Endodermal cell (in vitro differentiated cells): Measurements from ENCODE around the gene ATP2A1. TPM values are rescaled to one million over a fixed set of nuclear protein-coding genes. Genes with fewer than 3 reads are reported as not detected.

Experiments
- DNase-seq: peaks from one replicate; pipeline ENCODE4 v3.0.0-alpha.2; 2017
- H3K27ac ChIP-seq: 2 replicates; pipeline ENCODE4 v1.5.1; 2013; ENCODE audit warnings: mild to moderate bottlenecking, low read depth, low read length, moderate library complexity
- H3K27me3 ChIP-seq: 2 replicates; pipeline ENCODE4 v1.6.1; 2013; ENCODE audit warnings: mild to moderate bottlenecking, low read length, moderate library complexity; ENCODE audit not compliant: insufficient read depth, control insufficient read depth, poor library complexity, severe bottlenecking
- H3K36me3 ChIP-seq: 2 replicates; pipeline ENCODE4 v1.7.0; 2013; ENCODE audit warnings: mild to moderate bottlenecking, low read length, moderate library complexity; ENCODE audit not compliant: control insufficient read depth, insufficient read depth
- H3K4me1 ChIP-seq: one replicate; pipeline ENCODE4 v1.7.0; 2013; ENCODE audit warnings: low read length; ENCODE audit not compliant: control insufficient read depth, insufficient read depth
- H3K4me3 ChIP-seq: 2 replicates; pipeline ENCODE4 v1.5.1; 2013; ENCODE audit warnings: mild to moderate bottlenecking, low read length, moderate library complexity
- H3K9ac ChIP-seq: 2 replicates; pipeline ENCODE4 v1.6.1; 2013; ENCODE audit warnings: mild to moderate bottlenecking, low read length, moderate library complexity; ENCODE audit not compliant: poor library complexity, severe bottlenecking; ENCODE audit errors: extremely low read depth
- H3K9me3 ChIP-seq: 2 replicates; pipeline ENCODE4 v1.6.1; 2013; ENCODE audit warnings: mild to moderate bottlenecking, low read length, moderate library complexity; ENCODE audit not compliant: control insufficient read depth
- H3K27ac Mint-ChIP-seq: 2 replicates; pipeline ENCODE4 v1.8.0; 2020; ENCODE audit warnings: mixed read lengths
- H3K27me3 Mint-ChIP-seq: 2 replicates; pipeline ENCODE4 v1.8.0; 2021; ENCODE audit warnings: mild to moderate bottlenecking, mixed read lengths; ENCODE audit not compliant: insufficient read depth
- H3K36me3 Mint-ChIP-seq: 2 replicates; pipeline ENCODE4 v1.8.0; 2020; ENCODE audit warnings: low read depth, mixed read lengths
- H3K4me1 Mint-ChIP-seq: 2 replicates; pipeline ENCODE4 v1.8.0; 2020; ENCODE audit warnings: mixed read lengths
- H3K4me3 Mint-ChIP-seq: 2 replicates; pipeline ENCODE4 v1.8.0; 2020; ENCODE audit warnings: mild to moderate bottlenecking, moderate library complexity, mixed read lengths
- H3K9me3 Mint-ChIP-seq: 2 replicates; pipeline ENCODE4 v1.8.0; 2020; ENCODE audit warnings: mild to moderate bottlenecking, mixed read lengths
- WGBS, 2 experiments: methylation state at CpG; one replicate each; pipeline versions ENCODE4 v1.1.5 to v1.1.7; 2013; ENCODE audit warnings: missing lambda C conversion rate in 2 of 2, mixed read lengths in 1 of 2; ENCODE audit not compliant: insufficient coverage in 1 of 2, insufficient read length in 1 of 2; 5-methylcytosine and 5-hydroxymethylcytosine counted together
- microRNA-seq: library from miRNA; unstranded; fragments of <30 nt; microRNA quantifications from one replicate; pipeline ENCODE4 v1.2.0, GENCODE V29; 2020; ENCODE audit warnings: borderline microRNAs expressed
- total RNA-seq, 2 donors: library from RNA; stranded (reverse); fragmentation: NEBNext Ultra II Directional in 1 of 2; extraction: Animal tissue kit (Norgen Biotek cat#: 25700) in 1 of 2; gene quantifications; 2 replicates in 1 of 2; 3 replicates in 1 of 2; pipeline ENCODE4 v1.2.1, GENCODE V29; 2021
- TF ChIP-seq, protein P1 (sequence below): fragments of 200-600 bp; sonication (generic); conservative IDR thresholded peaks from 2 replicates; pipeline ENCODE4 v1.5.0; 2021; ENCODE audit warnings: antibody characterized with exemption, mild to moderate bottlenecking

The ATP2A1 gene
- total RNA-seq, 2 donors from 2014 or later = 4.7 to 7.7 TPM

DNA sequence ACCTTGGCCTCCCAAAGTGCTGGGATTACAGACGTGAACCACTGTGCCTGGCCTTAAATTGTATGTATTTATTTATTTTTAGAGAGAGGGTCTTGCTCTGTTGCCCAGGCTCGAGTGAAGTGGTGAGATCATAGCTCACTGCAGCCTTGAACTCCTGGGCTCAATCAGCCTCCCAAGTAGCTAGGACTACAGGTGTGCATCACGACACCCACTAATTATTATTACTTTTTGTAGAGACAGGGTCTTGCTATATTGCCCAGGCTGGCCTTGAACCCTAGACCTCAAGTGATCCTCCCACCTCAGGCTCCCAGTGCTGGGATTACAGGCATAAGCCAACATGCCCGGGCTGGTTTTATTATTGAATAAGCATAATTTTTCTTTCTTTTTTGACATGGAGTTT is 68.4 kb downstream of the ATP2A1 start:
- H3K27me3 Mint-ChIP-seq = peaks cover 11% of the 10 kb centered on the region
- H3K9me3 ChIP-seq = no peaks in the 10 kb centered on the region
- H3K36me3 ChIP-seq = no peaks in the 10 kb centered on the region
- H3K4me1 Mint-ChIP-seq = peaks cover 9% of the 10 kb centered on the region
- H3K4me3 Mint-ChIP-seq = no peak overlapping the region
- TF ChIP-seq, protein P1, sequence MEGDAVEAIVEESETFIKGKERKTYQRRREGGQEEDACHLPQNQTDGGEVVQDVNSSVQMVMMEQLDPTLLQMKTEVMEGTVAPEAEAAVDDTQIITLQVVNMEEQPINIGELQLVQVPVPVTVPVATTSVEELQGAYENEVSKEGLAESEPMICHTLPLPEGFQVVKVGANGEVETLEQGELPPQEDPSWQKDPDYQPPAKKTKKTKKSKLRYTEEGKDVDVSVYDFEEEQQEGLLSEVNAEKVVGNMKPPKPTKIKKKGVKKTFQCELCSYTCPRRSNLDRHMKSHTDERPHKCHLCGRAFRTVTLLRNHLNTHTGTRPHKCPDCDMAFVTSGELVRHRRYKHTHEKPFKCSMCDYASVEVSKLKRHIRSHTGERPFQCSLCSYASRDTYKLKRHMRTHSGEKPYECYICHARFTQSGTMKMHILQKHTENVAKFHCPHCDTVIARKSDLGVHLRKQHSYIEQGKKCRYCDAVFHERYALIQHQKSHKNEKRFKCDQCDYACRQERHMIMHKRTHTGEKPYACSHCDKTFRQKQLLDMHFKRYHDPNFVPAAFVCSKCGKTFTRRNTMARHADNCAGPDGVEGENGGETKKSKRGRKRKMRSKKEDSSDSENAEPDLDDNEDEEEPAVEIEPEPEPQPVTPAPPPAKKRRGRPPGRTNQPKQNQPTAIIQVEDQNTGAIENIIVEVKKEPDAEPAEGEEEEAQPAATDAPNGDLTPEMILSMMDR = no peak
- H3K27me3 ChIP-seq = no peaks in the 10 kb centered on the region
- no peak for DNase-seq
- H3K27ac Mint-ChIP-seq = no peak overlapping the region
- WGBS, 2 experiments = 86 to 90% methylated on average over 3 to 4 of the region's 4 CpGs
- no peak overlapping the region for H3K27ac ChIP-seq
- H3K9me3 Mint-ChIP-seq = no peaks in the 10 kb centered on the region
- no peak overlapping the region for H3K4me3 ChIP-seq
- no peaks in the 10 kb centered on the region for H3K4me1 ChIP-seq
- H3K36me3 Mint-ChIP-seq = no peaks in the 10 kb centered on the region
- H3K9ac ChIP-seq = no peak overlapping the region

DNA sequence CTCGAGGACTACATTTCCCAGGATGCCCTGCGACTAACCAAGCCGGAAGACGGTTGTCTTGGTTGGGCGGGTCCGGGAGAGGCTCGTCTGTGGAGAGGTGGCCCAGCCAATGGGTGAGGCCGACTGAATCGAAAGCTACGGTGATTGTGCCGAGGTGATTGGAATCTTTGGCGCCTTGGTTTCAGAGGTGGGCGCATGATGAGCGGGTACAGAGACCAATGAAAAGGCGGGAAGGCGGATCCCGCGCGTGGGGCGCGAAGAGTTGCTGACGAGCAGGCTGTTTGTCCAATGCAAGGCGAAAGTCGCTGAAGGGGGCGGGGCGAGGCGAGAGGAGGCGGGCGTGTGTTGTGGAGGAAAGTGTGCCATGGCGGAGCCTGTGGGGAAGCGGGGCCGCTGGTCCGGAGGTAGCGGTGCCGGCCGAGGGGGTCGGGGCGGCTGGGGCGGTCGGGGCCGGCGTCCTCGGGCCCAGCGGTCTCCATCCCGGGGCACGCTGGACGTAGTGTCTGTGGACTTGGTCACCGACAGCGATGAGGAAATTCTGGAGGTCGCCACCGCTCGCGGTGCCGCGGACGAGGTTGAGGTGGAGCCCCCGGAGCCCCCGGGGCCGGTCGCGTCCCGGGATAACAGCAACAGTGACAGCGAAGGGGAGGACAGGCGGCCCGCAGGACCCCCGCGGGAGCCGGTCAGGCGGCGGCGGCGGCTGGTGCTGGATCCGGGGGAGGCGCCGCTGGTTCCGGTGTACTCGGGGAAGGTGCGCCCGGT is 72.5 kb downstream of the ATP2A1 start, which contains the start of gene NFATC2IP:
TSS of gene NFATC2IP (plus strand) at position 290 of the 762 bp plus-strand sequence. CDS start at position 365, 75 bp downstream.
- peak within 1 kb of the TSS; percentile 57 for H3K27ac ChIP-seq
- TF ChIP-seq, protein P1 = no peak
- H3K27ac Mint-ChIP-seq = peak within 1 kb of the TSS; percentile 91

DNA sequence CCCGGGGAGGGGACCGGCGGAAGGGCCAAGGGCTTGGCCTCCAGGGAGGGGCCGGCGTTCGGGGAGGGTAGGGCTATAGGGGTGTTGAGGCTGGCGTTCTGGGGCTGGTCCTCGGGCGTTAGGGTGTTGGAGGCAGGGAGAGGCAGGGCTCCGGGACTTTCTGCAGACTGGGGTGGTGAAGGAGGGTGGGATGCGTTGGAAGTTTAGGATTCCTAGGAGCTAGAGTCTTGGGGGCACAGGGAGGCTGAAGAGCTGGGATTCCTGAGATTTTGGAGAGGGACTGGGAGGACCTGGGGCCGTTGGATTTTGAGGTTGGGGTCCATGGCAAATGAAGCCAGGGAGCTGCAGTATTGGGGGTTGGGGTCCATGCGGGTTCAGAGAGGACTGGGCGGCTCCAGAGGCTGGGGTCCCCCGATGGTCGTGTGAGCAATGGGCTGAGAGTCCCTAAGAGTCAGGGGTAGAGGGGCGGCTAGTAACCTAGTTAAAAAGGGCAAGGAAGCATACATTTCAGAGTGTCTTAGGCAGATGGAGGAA is 73.2 kb downstream of the ATP2A1 start:
- TF ChIP-seq, protein P1 = no peak
- 3 to 10% methylated on average over 5 to 17 of the region's 17 CpGs for WGBS, 2 experiments
- peaks cover 3% of the 10 kb centered on the region for H3K4me1 ChIP-seq
- Mint-ChIP-seq H3K4me1 (peaks cover 12% of the 10 kb centered on the region), H3K27me3 (peaks cover 6% of the 10 kb centered on the region), H3K36me3 (peaks cover 36% of the 10 kb centered on the region), H3K27ac (peak overlapping the region; percentile 88), H3K9me3 (no peaks in the 10 kb centered on the region), H3K4me3 (peak overlapping the region; percentile 93)
- H3K27me3 ChIP-seq = no peaks in the 10 kb centered on the region
- no peaks in the 10 kb centered on the region for H3K9me3 ChIP-seq
- H3K36me3 ChIP-seq = peaks cover 37% of the 10 kb centered on the region
- no peak for DNase-seq
- H3K27ac ChIP-seq = no peak overlapping the region
- peak overlapping the region; percentile 91 for H3K4me3 ChIP-seq
- H3K9ac ChIP-seq = peak overlapping the region; percentile 74

More for the DNA sequence above, 72.5 kb downstream of the ATP2A1 start, which contains the start of gene NFATC2IP:
- peaks cover 30% of the 10 kb centered on the region for H3K36me3 ChIP-seq
- H3K9ac ChIP-seq = peak within 1 kb of the TSS; percentile 74
- Mint-ChIP-seq H3K36me3 (peaks cover 31% of the 10 kb centered on the region), H3K4me3 (peak within 1 kb of the TSS; percentile 93), H3K9me3 (no peaks in the 10 kb centered on the region), H3K4me1 (peaks cover 13% of the 10 kb centered on the region), H3K27me3 (peaks cover 8% of the 10 kb centered on the region)
- no peaks in the 10 kb centered on the region for H3K27me3 ChIP-seq
- peak within 1 kb of the TSS; percentile 91 for H3K4me3 ChIP-seq
- 0% methylated on average over 27 to 79 of the region's 79 CpGs for WGBS, 2 experiments
- peak; percentile 100 for DNase-seq
- peaks cover 3% of the 10 kb centered on the region for H3K4me1 ChIP-seq
- H3K9me3 ChIP-seq = no peaks in the 10 kb centered on the region

Small RNA genes within 50 kb of the gene (microRNA-seq; reads per million reads assigned to microRNA genes)
- gene MIR4721 = not detected

Other genes starting within 250 kb of the ATP2A1 start
- gene NPIPB8, start 240.4 kb upstream of the ATP2A1 start, total RNA-seq = under 1 TPM in 1 of 2 donors, not detected in 1; 0.35 TPM
- gene EIF3C, start 167.0 kb upstream of the ATP2A1 start, total RNA-seq = 100 to 1,000 TPM; 697 to 784 TPM
- gene NPIPB9, start 126.7 kb upstream of the ATP2A1 start, total RNA-seq = 1 to 10 TPM; 3.3 to 4.8 TPM
- gene ATXN2L, start 55.5 kb upstream of the ATP2A1 start, total RNA-seq = 100 to 1,000 TPM; 242 to 264 TPM
- 100 to 1,000 TPM; 158 to 165 TPM for gene TUFM, start 32.1 kb upstream of the ATP2A1 start, total RNA-seq
- gene SH2B1, start 14.6 kb upstream of the ATP2A1 start, total RNA-seq = 10 to 100 TPM; 56.5 to 63.4 TPM
- gene RABEP2, start 46.8 kb downstream of the ATP2A1 start, total RNA-seq = 10 to 100 TPM; 16.1 to 19.2 TPM
- gene CD19, start 53.5 kb downstream of the ATP2A1 start, total RNA-seq = not detected
- 10 to 100 TPM; 63.7 to 65.4 TPM for gene NFATC2IP, start 72.4 kb downstream of the ATP2A1 start, total RNA-seq
- gene SPNS1, start 96.3 kb downstream of the ATP2A1 start, total RNA-seq = 10 to 100 TPM; 54.9 to 55.2 TPM
- 1 to 10 TPM; 4.5 to 6.1 TPM for gene LAT, start 106.6 kb downstream of the ATP2A1 start, total RNA-seq